Esophagus mucosa (tissue), 1 donor: Measurements from ENCODE around the gene ROR1. TPM values are rescaled to one million over a fixed set of nuclear protein-coding genes. Genes with fewer than 3 reads are reported as not detected.

Source experiments
- ATAC-seq: fragments of 200-7000 bp; cut with Tn5 transposase; one replicate; pipeline ENCODE4 v1.9.1; 2020
- total RNA-seq: library from RNA; stranded (reverse); gene quantifications from one replicate; pipeline ENCODE4 v1.2.4, GENCODE V29; 2023
- donor health status: DM: yes; HTN: yes; CAD: no.

The ROR1 gene
- total RNA-seq, 1 donor from 2014 or later, result 4.4 TPM

DNA sequence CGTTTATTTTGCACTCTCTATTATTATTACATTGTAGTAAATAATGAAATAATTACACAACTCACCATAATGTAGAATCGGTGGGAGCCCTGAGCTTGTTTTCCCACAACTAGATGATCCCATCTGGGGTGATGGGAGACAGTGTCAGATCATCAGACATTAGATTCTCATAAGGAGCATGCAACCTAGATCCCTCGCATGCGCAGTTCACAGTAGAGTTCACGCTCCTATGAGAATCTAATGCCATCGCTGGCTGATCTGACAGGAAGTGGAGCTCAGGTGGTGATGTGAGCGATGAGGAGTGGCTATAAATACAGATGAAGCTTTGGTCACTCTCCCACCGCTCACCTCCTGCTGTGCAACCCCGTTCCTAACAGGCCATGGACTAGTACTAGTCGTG, 112.1 kb downstream of the ROR1 start:
- ATAC-seq, result no peak

DNA sequence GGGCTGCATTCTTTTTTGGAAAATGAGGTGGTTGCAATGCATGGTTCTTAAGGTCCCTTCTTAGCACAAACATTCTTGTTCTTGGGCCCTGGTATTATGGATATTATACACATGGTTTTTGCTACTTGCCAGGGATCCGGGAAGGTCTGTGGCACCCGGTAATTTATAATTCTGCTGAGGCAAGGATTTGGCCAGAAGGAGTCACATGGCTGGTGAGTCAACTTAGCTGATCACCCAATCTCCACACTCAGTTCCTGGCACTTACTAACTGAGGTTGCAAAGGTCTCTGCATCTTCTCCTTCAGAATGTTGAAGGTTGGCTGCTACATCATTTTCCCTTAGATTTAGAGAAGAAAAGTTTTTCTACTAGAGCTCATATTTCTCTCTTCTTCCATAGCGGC, 112.5 kb downstream of the ROR1 start:
- no peak for ATAC-seq

DNA sequence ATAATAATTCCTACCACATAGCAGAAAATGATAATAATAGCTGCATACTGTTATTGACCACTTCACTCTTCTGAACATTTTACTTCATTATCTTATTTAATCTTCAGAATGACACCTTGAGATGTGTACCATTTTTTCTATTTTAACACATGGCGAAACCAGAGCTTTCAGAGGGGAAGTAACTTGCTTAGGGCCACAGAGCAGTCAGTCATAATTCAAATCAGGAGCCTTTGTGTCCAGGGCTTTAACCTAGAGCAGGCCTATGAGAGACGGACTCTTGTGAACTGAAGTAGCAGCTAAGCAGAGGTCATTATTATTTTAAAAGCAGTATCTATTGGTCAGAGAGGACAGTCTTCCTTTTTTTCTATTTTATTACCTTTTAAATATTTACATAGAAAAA, 114.0 kb downstream of the ROR1 start:
- no peak for ATAC-seq

DNA sequence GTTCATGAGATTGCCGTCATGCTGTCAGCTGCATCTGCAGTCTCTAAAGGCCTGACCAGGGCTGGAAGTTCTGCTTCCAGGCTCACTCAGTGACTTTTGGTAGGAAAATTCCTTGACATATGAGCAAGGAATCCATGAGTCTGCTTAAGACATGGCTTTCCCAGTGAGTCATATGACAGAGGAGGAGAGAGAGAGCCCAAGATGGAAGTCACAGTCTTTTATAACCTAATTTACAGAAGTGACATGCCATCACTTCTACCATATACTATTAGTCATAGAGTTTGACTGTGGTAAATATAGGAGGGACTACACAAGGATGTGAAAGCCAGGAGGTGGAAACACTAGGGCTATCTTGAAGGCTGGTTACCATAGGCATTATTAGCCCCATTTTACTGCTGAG, 115.2 kb downstream of the ROR1 start:
- no peak for ATAC-seq

DNA sequence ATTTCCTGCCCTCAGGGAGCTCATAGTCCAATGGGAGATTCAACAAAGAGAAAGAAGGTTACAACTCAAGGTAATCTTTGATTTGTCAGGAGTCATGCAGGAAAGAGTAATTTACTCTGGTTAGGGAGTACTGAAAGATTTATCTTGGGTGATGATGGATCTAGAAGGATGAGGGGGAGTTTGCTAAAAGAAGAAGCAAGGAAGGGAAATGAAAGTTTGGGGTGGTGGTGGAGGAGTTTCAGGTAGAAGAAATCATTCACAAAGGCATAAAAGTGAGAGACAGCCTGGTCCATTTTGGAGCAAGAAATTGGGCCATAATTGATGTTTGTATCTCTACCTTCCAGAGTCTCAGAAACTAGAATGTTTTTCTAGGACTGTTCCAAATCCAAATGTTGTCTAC, 116.7 kb downstream of the ROR1 start:
- no peak for ATAC-seq

DNA sequence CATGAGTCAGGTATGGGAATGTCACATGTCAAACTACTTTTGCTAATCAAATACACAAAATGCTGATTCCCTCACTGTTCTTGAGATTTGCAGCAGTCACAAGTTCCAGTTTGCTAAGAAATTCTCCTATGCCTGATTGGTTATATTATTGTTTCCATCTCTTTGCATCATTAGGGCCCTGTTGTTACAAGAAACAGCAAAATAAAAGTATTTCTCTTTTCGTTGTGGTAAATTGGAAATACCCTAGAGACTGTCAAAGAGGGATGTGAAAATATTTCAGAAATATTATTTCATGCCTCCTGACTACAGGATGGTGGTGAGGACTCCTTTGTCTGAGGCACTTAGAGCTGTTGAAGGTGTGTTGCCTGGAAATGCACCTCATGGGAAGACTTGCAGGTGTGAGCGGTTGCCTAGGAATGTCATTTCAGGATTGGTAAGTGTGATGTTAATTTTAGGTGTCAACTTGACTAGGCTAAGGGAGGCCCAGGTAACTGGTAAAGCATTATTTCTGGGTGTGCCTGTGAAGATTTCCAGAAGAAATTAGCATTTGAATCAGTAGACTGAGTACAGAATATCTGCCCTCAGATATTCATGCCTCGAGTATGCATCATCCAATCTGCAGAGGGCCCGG, 117.4 kb downstream of the ROR1 start:
- ATAC-seq, result no peak

DNA sequence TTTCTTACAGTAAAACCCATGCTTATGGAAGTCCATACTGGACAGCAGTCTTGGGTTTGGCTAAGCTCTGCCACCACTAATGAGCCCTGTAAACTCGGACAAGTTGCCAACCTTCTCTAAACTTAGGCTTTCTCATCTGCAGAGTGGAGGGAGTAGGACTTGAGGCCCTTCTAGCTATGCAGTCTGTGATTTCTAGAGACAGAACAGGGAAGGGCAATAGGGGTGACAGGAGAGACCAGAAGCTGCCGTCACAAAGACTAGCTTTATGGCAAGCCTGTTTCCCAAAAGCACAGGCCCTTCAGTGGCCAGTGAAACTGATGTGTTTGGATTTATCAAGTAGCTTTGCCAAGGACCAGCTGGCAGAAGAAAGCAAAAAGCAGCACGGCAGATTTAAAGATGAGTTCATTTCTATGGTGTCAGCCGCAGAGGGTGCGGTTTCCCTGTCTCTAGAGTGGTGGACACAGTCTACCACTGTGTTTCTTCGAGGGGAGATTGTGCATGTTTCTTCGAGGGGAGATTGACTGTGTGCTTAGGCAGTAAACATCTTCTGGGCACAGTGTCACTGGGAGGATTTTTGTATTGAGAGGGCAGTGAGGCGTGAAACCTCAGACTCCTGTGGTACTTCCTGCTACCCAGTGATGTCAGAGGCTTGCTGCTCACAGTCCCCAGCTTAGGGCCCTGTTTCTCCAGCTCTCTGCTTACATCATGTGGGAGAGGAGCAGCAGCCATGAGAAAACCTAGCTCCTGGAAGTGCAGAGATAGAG, 119.0 kb downstream of the ROR1 start:
- ATAC-seq, result peak; percentile 94

DNA sequence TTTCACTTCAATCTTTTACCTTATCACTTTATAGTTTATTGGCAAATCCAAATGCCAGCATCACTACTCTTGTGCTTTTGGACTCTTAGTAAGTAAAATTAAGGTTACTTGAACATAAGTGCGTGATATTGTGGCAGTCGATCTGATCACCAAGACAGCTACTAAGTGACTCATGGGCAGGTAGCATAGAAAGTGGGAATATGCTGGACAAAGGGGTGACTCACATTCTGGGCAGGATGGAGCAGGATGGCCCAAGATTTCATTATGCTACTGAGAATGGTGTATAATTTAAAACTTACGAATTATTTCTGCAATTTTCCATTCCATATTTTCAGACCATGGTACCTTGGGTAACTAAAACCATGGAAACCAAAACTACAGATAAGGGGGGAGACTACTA, 120.2 kb downstream of the ROR1 start:
- peak; percentile 71 for ATAC-seq

DNA sequence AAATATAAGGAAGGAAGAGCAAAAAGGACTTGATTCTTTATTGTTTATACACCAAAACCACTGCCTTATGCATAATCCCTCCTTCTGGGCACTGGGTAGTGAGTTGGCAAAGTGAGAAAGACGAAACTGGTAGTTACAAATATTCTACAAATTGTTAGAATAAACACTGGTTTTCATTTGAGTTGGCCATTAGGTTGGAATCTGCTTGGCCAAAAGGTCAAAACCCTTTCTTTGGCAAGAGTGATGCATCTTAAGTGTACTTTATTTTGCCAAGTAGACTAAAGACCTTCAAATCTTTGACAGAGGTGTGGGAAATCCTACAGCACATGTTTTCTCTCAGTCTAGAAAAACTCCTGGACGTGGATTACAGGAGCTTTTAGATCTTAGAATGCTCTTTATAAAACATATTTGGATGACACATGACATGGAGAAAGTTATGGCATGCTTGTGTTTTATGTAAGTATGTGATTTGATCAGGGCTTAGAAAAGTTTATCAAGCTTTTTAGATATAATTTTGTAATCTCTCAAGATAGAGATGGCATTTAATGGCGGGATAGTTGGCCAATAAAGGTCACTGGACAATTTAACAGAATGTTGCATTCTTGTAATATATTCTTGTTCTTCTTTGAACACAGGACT, 120.9 kb downstream of the ROR1 start:
- no peak for ATAC-seq

DNA sequence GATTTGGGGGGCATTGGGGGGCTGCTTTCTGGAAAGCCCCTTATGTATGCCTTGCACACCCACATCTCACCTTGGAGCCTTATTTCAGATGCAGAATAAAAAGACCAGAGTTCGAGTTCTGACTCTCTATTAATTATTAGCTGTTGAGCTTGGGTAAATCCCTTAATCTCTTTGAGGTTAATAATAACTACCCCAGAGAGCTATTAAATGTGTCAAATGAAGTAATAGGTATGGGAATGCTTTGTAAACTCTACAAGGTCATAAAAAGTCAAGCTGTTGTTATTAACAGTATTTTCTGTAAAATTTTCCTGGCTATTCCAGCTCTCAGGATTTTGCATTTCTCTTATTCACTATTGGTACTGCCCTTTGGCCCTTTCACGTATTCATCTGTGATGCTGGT, 122.9 kb downstream of the ROR1 start:
- no peak for ATAC-seq

DNA sequence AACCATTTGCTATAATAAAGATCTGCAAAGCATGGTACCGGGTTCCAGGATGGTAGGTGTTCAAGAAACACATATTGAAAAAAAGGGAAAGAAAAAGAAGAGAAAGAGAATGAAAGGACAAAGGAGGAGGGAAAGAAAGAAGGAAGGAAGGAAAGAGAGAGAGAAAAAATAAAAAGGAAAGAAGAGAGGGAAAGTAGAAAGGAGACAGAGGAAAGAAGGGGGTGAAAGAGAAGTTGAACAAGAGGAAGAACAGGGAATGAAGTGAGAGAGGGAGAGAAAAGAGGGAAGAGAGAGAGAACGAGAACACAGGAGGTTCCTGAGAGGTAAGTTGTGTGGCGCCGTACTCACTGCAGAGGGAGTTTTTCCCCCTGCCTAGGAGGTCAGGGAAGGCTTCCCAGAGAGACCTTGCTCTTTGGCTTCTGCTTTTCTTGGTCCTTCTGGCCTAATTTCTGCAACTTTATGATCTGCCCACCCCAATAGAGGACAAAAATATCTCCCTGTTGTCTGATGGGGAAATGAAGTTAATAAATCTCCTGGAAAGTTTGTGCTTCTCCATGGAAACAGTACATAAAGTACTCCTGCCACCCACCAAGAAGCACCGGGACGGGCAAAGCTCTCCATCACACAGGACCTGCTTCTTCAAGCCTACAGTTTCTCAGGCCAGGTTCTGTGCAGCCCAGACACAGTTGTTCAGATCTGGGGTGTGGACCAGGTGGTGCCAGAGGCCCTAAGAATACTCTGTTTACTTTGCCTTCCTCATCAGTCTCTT, 124.8 kb downstream of the ROR1 start:
- ATAC-seq, result no peak

DNA sequence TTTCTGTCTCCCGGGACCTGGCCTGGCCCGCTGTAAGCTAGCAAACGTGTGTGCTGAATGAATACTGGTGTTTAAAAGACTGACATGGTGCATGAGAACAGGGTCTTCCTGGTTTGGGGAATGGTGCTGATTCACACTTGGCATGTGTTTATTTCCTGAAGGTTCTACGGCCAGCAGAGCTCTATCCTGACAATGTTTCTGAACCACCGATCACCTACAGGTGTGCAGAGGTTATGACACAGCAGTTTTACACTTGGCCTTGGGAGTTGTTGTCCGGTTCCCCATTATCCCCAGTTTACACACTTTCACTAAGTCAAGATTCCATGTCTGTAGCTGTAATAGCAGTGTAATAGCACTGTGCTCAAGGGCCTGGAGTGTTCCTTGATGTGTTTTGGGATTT, 127.3 kb downstream of the ROR1 start:
- ATAC-seq, result no peak

DNA sequence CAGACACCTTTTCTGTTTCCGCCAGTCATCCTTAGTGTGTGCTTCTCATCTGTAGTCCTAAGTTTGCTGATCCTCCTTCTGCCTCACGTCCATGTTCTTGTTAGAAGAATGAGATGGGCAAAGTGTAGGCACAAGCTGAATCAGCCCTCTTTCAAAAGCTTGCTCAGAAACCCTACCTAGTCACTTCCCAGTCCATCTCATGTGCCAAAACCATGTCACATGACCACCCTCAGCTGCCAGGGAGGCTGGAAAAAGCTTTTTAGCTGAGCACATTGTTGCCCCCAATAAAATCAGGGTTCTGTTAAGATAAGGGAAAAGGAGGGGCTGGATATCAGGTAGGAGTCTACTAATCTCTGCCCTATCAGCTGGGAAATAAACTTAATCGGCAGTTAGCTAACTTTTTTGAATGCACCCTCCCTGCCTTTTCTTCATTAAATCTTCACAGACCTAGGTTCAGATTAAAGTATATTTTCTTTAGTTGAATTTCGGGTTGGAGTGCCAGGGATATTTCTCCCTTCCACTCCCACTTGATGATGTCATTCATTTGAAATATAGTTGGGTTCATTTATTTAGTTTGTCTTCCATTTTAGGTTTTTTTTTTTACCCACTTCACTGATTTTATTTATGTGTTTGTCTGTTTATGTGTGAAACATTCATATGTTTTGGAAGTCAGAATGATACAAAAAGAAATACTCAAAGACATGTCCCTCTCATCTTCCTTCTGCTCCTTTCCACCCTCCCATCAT, 129.2 kb downstream of the ROR1 start:
- ATAC-seq, result no peak

DNA sequence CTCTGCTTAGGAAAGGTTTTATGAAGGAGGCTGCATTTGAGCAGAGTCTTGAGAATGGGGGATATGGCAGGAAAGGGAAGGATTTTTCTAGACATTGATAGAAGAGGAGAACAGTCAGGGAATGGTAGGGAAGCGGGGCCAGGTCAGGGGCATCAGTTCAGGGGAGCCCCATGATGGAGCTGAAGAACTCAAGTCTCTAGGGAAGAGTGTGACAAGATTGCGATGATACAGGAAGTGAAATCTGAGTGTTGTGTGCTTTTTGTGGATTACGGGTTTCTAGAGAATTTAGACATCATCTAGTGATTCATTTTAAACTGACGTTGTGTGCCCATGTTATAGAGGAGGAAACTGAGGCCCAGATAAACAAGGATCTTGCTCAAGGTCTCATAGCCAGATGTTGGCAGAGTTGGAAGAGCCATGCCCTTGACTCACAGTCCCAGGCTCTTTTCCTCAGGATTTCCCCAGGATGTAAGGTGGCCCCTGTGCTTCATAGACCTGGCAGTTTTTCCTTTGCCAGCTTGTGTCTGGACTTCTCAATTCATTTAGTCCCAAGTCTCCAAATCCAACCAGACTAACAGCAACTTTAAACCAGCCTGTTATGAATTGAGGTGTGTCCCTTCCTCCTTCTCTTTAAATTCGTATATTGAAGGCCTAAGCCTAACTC, 130.3 kb downstream of the ROR1 start:
- no peak for ATAC-seq

DNA sequence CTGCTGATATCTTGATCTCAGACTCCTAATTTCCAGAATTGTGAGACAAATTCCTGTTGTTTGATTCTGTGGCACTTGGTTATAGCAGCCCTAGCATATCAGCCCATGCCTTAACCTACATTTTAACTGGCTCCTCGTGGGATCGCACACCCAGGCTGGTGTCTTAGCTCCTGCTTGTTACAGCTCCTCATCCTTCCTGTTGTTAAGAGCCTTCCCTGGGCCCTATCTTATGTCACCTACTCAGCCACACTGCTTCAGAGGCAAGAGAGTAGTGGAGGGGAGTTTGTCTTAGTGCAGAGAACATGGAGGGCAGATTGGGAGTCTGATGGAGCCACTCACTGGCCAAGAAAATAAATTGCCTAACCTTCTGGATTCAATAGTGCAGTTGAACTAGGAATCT, 131.0 kb downstream of the ROR1 start:
- ATAC-seq, result no peak

DNA sequence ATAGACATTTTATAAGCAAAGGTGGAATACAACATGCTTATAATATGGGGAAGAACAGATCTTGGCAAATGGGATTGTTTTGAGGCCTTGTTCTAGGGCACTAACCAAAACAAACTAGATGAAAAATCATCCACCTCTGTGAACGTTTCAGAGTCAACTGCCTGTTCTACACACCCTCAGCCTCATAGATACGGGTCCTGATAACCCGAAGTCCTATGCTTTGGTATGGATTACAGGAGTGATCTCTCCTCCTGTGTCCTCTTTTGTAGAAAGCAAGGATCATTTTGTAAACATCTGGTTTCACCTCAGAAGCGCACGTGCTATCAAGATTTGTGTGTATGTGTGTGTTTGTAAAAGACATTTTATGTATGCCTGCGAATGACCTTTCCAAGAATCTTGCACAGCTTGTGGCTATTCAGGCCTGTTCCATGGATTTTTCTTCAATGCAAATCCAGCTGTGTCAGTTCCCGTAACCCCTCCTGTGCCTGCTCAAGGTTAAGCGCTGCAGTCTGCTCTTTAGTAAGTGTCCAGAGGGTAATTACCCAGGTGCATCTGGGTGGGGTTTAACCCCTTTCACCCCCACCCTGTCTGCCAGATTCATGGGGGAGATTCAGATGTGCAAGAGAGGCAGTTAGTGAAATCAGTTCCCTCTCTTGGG, 132.4 kb downstream of the ROR1 start:
- no peak for ATAC-seq

DNA sequence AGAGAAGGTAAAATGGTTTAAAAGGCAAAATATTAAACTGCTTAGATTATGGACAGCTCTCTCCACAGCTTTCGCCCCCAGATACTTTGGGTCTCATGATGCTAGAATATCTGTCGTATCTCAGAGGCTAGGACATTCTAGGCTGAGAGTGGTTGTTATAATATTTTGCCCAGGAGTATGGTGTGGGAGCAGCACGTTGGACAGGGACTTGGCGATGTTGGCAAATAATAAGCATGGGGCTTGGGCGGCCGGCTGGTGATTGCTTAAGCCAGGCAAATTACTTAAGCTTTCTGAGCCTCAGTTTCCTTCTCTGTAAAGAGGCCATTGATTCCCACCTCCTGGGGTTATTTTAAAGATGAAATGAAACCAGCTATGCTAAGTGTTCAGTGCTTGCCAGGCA, 133.2 kb downstream of the ROR1 start:
- ATAC-seq, result no peak

DNA sequence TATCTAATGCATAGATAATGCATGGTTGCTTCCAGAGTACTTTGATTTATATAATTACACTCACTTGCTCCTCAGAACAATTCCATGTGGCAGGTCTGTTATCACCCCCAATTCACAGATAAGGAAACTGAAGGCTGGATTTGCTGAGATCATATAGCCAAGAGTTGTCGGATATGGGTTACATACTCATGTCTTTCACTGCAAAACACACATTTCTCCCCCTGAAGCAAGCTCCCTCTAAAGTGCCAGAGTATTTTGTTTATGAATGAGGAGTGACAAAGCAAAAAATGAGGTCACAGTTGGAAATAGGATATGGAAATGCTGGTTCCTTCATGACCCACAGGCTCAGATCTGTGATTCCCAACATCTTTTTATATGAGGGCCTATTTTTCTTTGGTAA, 134.2 kb downstream of the ROR1 start:
- ATAC-seq, result no peak

DNA sequence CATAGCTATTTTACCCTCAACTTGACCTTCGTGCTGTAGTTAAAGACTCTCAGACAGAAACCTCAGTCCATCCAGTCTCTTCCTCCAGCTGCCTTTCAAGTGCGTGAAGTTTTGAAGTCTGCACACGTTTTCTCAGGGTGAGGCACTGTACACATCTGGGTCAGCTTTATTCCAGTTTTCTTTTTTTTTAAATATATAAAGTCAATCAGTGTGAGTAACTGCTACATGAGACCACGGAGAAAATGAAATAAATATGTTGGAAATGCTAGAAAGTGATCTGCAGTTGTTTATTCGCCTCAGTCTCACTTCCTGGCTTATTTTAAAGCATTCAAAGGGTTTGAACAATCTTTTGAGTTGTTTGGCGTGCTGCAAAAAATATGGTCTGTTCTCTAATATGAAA, 135.7 kb downstream of the ROR1 start:
- no peak for ATAC-seq

DNA sequence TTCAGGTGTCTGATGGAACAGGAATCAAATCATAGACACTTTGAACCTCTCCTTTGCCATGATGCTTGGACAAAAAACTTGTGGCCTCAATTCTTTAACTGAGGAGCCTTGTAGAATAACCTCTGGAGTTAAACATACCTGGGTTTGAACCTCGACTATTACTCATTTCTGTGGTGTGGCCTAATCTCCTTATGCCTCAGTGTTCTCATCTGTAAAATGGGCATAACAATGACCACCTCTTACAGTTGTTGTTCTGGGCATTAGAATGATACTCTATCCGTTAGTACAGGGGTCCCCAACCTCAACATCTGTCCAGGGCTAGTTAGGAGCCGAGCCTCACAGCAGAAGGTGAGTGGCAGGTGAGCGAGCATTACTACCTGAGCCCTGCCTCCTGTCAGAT, 137.2 kb downstream of the ROR1 start:
- no peak for ATAC-seq

DNA sequence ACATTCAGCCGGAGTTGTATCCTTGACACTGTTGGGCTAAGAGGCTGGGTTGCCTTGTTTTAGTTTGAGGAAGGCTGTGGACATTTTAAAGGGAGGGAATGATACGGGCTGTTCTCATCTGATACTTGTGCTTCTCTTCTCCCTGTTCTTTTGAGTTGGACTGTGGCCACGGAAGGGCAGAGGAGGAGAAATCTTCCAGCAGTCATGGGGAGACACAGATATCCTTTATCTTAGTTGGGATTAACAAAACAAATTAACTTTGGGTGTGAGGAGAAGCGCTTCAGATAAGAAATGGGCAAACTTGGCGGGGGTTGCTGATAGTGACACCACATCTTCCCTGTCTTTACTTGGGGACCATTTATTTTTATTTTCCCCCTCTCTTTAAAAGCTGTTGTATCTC, 138.8 kb downstream of the ROR1 start:
- no peak for ATAC-seq

DNA sequence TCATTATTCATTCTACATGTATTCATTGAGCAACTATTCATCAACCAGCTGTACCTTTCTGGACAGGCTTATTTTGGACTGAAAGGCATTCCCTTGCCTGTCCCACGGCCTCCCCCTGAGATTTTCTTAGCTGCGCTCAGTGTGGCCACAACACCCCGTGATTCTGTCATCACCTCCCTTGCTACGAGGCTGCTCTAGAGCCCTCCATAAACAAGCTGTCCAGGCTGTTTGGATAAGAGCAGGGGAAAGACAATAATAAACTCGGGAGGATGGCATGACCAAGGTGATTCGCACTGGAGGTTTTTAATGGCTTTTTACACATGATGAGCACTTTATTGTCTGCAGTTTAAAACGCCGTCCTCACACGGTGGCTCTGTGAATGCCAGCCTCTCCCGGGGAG, 139.7 kb downstream of the ROR1 start:
- ATAC-seq, result no peak
